Colonic mucosa (tissue), 4 donors: Measurements from ENCODE around the gene QPCT. TPM values are rescaled to one million over a fixed set of nuclear protein-coding genes. Genes with fewer than 3 reads are reported as not detected.

Experiments
- DNase-seq: peaks from one replicate; pipeline ENCODE4 v3.0.0-alpha.2; 2020
- H3K27ac ChIP-seq: fragments of 200-600 bp; one replicate; pipeline ENCODE4 v1.8.0; 2021
- H3K27me3 ChIP-seq: fragments of 200-600 bp; one replicate; pipeline ENCODE4 v1.8.0; 2021
- H3K36me3 ChIP-seq: fragments of 200-600 bp; one replicate; pipeline ENCODE4 v1.8.0; 2021
- H3K4me1 ChIP-seq: fragments of 200-600 bp; one replicate; pipeline ENCODE4 v1.8.0; 2021; ENCODE audit warnings: mild to moderate bottlenecking
- H3K4me3 ChIP-seq: fragments of 200-600 bp; one replicate; pipeline ENCODE4 v1.8.0; 2021
- H3K9ac ChIP-seq, 2 donors: one replicate each; pipeline ENCODE4 v1.7.0; 2013; ENCODE audit warnings: control low read depth in 2 of 2, low read depth in 2 of 2, low read length in 2 of 2
- H3K9me3 ChIP-seq: fragments of 200-600 bp; one replicate; pipeline ENCODE4 v1.8.0; 2021
- CTCF ChIP-seq: fragments of 200-600 bp; IDR thresholded peaks from one replicate; pipeline ENCODE4 v1.8.0; 2022; ENCODE audit warnings: antibody characterized with exemption, mild to moderate bottlenecking
- intact Hi-C: fragments of 100-400 bp; cut with DNase I; formaldehyde crosslinking; loops from one replicate; pipeline ENCODE4 v1.14.1; 2022
- total RNA-seq, 2 donors: library from RNA; stranded (reverse); fragmentation: NEBNext Ultra II Directional in 1 of 2; extraction: Animal tissue kit (Norgen Biotek cat#: 25700) in 1 of 2; gene quantifications; one replicate each; pipeline ENCODE4 v1.2.1, GENCODE V29; 2021
- donor health status: healthy.
- donor health status: DM: no; HTN: no; CAD: no.
- donor health status: DM: no; HTN: no; CAD: no.

Gene QPCT
- total RNA-seq, 2 donors from 2014 or later: 5.3 to 10.7 TPM

DNA sequence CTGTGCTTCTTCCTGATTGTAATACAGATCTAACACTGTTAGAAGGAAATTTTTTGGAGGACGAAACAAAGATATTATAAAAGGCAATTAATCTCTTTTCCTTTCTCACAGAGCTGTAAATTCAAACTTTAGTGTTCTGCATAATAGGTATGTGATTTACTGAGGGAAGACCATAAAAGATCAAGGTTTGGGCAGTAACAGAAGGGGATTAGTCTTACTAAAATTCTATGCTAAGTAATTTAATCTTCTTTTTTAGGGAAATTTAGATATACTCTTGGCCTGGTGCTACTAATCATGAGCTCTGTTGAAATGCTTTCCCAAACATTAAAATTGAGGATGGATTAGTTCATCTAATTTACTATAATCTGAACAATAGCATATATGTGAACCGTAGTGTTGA is 8.8 kb upstream of the QPCT start:
- no peak for DNase-seq
- Histone ChIP-seq H3K4me1 (no peaks in the 10 kb centered on the region), H3K9ac (no peak overlapping the region), H3K9me3 (no peaks in the 10 kb centered on the region), H3K27ac (no peak overlapping the region), H3K27me3 (no peaks in the 10 kb centered on the region), H3K4me3 (no peak overlapping the region), H3K36me3 (no peaks in the 10 kb centered on the region)
- intact Hi-C loops: no loop called here
- no peak for TF ChIP-seq CTCF

- Histone ChIP-seq H3K4me1 (no peaks in the 10 kb centered on the region), H3K27ac (no peak overlapping the region), H3K9ac (no peak overlapping the region), H3K36me3 (no peaks in the 10 kb centered on the region), H3K9me3 (no peaks in the 10 kb centered on the region), H3K27me3 (no peaks in the 10 kb centered on the region), H3K4me3 (no peak overlapping the region)
- TF ChIP-seq CTCF: no peak
- DNase-seq: no peak
- intact Hi-C loops: no loop called here
Measured at GRCh38 chr2:37337620-37338280, 6.7 kb upstream of the QPCT start.

DNA sequence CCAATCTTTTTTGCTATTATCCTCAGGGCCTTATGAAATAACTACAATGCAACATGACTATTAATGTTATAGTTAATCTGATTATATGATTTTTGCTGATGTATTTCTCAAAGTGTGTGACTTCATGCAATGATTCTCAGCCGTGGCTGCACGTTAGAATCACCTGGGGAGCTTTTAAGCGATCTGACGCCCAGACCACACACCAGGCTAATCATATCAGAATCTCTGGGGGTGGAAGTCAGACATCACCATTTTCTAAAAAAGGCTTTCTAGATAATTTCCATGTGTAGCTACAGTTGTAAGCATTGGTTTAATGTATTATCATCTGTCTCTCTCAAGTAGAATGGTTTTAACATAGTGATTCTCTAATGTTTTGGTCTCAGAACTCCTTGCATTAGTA is 5.5 kb upstream of the QPCT start:
- no peak for TF ChIP-seq CTCF

DNA sequence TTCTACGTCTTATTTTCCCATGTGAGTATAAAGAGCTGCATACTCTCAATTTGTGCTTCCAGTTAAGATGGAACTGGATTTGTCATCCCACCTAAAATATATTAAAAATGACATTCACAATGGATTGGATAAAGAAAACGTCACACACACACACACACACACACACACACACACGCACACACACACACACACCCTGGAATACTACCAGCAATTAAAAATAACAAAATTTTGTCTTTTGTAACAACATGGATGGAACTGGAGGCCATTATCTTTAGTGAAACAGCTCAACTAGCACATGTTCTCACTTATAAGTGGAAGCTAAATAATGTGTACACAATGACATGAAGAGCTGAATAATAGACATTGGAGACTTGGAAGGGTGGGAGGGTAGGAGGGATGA is 3.8 kb upstream of the QPCT start:
- no peaks in the 10 kb centered on the region for H3K36me3 ChIP-seq
- no peak for TF ChIP-seq CTCF
- no peak overlapping the region for H3K9ac ChIP-seq
- H3K27me3 ChIP-seq: no peaks in the 10 kb centered on the region
- H3K4me1 ChIP-seq: no peaks in the 10 kb centered on the region
- no peaks in the 10 kb centered on the region for H3K9me3 ChIP-seq
- no peak overlapping the region for H3K27ac ChIP-seq
- intact Hi-C loops: no loop called here
- H3K4me3 ChIP-seq: no peak overlapping the region
- no peak for DNase-seq

More for the DNA sequence above, 5.5 kb upstream of the QPCT start:
- Histone ChIP-seq H3K27me3 (no peaks in the 10 kb centered on the region), H3K27ac (no peak overlapping the region), H3K4me1 (no peaks in the 10 kb centered on the region), H3K9me3 (no peaks in the 10 kb centered on the region), H3K9ac (no peak overlapping the region), H3K4me3 (no peak overlapping the region), H3K36me3 (no peaks in the 10 kb centered on the region)
- intact Hi-C loops: no loop called here
- no peak for DNase-seq

DNA sequence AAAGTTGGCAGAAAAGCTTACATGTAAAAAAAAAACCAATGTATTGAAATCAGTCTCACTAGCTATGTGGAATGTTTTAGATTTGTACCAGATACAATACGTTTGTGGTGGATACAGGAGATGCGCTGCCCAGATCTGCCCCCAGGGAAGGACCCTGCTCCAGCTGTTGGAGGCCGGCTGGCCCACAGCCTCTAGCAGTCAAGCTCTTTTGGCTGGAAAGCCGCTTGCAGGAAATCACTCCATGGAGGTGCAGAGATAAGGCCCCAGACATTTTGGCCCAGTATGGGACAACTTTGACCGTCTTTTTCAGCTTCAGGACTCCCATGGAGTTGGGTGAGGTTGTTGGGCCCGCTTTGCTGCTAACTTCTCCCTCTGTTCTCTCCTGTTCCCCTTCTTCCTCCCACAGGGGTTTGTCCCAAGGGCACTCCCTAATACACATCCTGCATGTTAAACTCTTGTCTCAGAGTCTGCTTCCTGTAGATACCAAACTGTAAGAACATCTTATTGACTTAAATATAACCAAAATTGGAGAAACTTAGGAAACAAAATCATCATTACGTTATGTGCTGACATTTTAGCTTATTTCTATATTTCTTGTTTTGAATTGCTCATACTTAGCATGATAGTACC is 1.7 kb upstream of the QPCT start:
- no peak for TF ChIP-seq CTCF
- Histone ChIP-seq H3K27me3 (no peaks in the 10 kb centered on the region), H3K4me3 (no peak overlapping the region), H3K9me3 (no peaks in the 10 kb centered on the region), H3K9ac (no peak overlapping the region), H3K4me1 (no peaks in the 10 kb centered on the region), H3K36me3 (no peaks in the 10 kb centered on the region), H3K27ac (no peak overlapping the region)
- intact Hi-C loops: no loop called here
- no peak for DNase-seq
